ENCODE data around the gene MYO1G.

The MYO1G gene

GRCh38 chr7:44977304-44977958, 1.4 kb downstream of the MYO1G start:
- Histone ChIP-seq H3K27me3 (replicated peaks in 2 of 5; ENCODE audit: control insufficient read depth in 4 of 5, insufficient read depth in 5 of 5, low read length in 4 of 5) (no peaks in the 10 kb centered on the region), H3K4me3 (ENCODE audit: control insufficient read depth in 1 of 7, extremely low read depth in 1 of 7, insufficient read depth in 4 of 7, low read depth in 2 of 7, low read length in 6 of 7) (peak overlapping the region; percentile 6 to 91 (median 61)), H3K9me3 (ENCODE audit: control extremely low read depth in 1 of 5, control insufficient read depth in 4 of 5, insufficient read depth in 2 of 5, low read depth in 1 of 5, low read length in 4 of 5) (no peaks in the 10 kb centered on the region), H3K4me1 (ENCODE audit: control extremely low read depth in 1 of 4, control insufficient read depth in 4 of 4, insufficient read depth in 4 of 4, low read length in 3 of 4) (peaks cover 13 to 74% (median 60%) of the 10 kb centered on the region in 4 experiments), H3K27ac (ENCODE audit: insufficient read depth in 1 of 2, low read depth in 1 of 2, low read length in 2 of 2, poor library complexity in 1 of 2, severe bottlenecking in 2 of 2) (peak overlapping the region; percentile 87 to 96), H3K36me3 (ENCODE audit: control insufficient read depth in 4 of 4, insufficient read depth in 4 of 4, low read length in 3 of 4) (peaks cover 7 to 55% (median 33%) of the 10 kb centered on the region in 4 experiments)
- ChIA-PET POLR2A (interaction anchor here (0.6 to 4.5 kb wide), 4 partner anchors 9 to 85 kb away, joined by 3 to 19 read pairs (median 3); partner anchors contain the start of gene CCM2), CTCF (interaction anchor here (1.0 to 15.0 kb wide), 6 partner anchors 13 to 158 kb away, joined by 4 to 204 read pairs (median 6); partner anchors contain the start of genes CCM2 and PURB)
- peak in 2 of 3 donors; percentile 84 to 86 for DNase-seq
- WGBS (ENCODE audit: insufficient coverage): 8% methylated on average over 2 of the region's 8 CpGs

GRCh38 chr7:44976746-44977196, 2.0 kb downstream of the MYO1G start:
- no peak for DNase-seq
- 92% methylated on average over 14 of the region's 17 CpGs for WGBS (ENCODE audit: insufficient coverage)
- Histone ChIP-seq H3K27ac (ENCODE audit: insufficient read depth in 1 of 2, low read depth in 1 of 2, low read length in 2 of 2, poor library complexity in 1 of 2, severe bottlenecking in 2 of 2) (peak overlapping the region; percentile 42 to 96), H3K36me3 (ENCODE audit: control insufficient read depth in 4 of 4, insufficient read depth in 4 of 4, low read length in 3 of 4) (peaks cover 9 to 58% (median 36%) of the 10 kb centered on the region in 4 experiments), H3K4me1 (ENCODE audit: control extremely low read depth in 1 of 4, control insufficient read depth in 4 of 4, insufficient read depth in 4 of 4, low read length in 3 of 4) (peaks cover 13 to 70% (median 59%) of the 10 kb centered on the region in 4 experiments), H3K4me3 (ENCODE audit: control insufficient read depth in 1 of 7, extremely low read depth in 1 of 7, insufficient read depth in 4 of 7, low read depth in 2 of 7, low read length in 6 of 7) (peak overlapping the region in 4 of 7 experiments; percentile 5 to 91 (median 69)), H3K9me3 (ENCODE audit: control extremely low read depth in 1 of 5, control insufficient read depth in 4 of 5, insufficient read depth in 2 of 5, low read depth in 1 of 5, low read length in 4 of 5) (no peaks in the 10 kb centered on the region), H3K27me3 (replicated peaks in 2 of 5; ENCODE audit: control insufficient read depth in 4 of 5, insufficient read depth in 5 of 5, low read length in 4 of 5) (no peaks in the 10 kb centered on the region)
- CTCF ChIA-PET: interaction anchor here (1.1 to 15.0 kb wide), 5 partner anchors 13 to 158 kb away, joined by 4 to 204 read pairs (median 138); partner anchors contain the start of gene CCM2
- POLR2A ChIA-PET: interaction anchor here (0.9 kb wide), 1 partner anchor 9 kb away, joined by 3 read pairs; no protein-coding TSS in a partner anchor

GRCh38 chr7:44976040-44976745, 2.6 kb downstream of the MYO1G start:
- ChIA-PET CTCF (interaction anchor here (0.7 to 15.0 kb wide), 6 partner anchors 12 to 159 kb away, joined by 3 to 204 read pairs (median 71); partner anchors contain the start of gene CCM2), POLR2A (no interaction called here)
- Histone ChIP-seq H3K4me1 (ENCODE audit: control extremely low read depth in 1 of 4, control insufficient read depth in 4 of 4, insufficient read depth in 4 of 4, low read length in 3 of 4) (peaks cover 13 to 64% (median 53%) of the 10 kb centered on the region in 4 experiments), H3K4me3 (ENCODE audit: control insufficient read depth in 1 of 7, extremely low read depth in 1 of 7, insufficient read depth in 4 of 7, low read depth in 2 of 7, low read length in 6 of 7) (peak overlapping the region in 2 of 7 experiments; percentile 61 to 91), H3K27me3 (replicated peaks in 2 of 5; ENCODE audit: control insufficient read depth in 4 of 5, insufficient read depth in 5 of 5, low read length in 4 of 5) (no peaks in the 10 kb centered on the region), H3K9me3 (ENCODE audit: control extremely low read depth in 1 of 5, control insufficient read depth in 4 of 5, insufficient read depth in 2 of 5, low read depth in 1 of 5, low read length in 4 of 5) (no peaks in the 10 kb centered on the region), H3K36me3 (ENCODE audit: control insufficient read depth in 4 of 4, insufficient read depth in 4 of 4, low read length in 3 of 4) (peaks cover 9 to 59% (median 38%) of the 10 kb centered on the region in 4 experiments), H3K27ac (ENCODE audit: insufficient read depth in 1 of 2, low read depth in 1 of 2, low read length in 2 of 2, poor library complexity in 1 of 2, severe bottlenecking in 2 of 2) (peak overlapping the region in 1 of 2 experiments; percentile 96)
- WGBS (ENCODE audit: insufficient coverage): 100% methylated on average over 6 of the region's 6 CpGs
- no peak for DNase-seq

DNA sequence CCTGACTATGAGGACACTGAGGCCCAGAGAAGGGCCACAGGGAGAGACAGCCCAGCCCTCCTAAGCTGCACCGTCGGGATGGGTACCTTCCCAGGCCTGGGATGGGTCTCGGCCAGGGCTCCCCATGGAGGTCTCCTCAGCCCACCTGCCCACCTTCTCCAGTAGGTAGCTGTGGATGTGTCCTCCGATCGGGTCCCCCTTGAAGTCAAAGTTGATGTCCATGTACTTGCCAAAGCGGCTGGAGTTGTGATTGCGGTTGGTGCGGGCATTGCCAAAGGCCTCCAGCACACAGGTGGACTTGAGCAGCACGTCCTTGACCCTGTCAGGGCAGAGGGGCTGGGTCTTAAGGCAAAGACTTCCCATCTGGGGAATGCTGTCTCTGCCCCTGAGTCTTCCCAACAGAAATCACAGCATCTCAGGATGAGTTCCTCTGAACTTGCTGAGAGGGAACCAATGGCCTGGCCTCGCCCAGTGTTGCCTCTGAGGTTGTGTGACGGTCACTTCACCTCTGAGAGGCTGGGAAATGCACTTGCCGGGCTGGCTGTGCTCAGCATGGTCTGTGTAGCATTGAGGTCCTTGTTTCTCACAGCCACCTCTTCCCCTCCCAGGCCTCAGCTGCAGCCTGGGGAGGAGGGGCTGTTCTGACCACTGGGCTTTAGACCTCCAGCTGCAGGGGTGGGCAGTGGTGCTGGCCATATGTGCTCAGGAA, 3.3 kb downstream of the MYO1G start:
- ChIA-PET CTCF (interaction anchor here (0.7 to 15.0 kb wide), 10 partner anchors 9 to 159 kb away, joined by 3 to 204 read pairs (median 18); partner anchors contain the start of gene CCM2), POLR2A (interaction anchor here (0.6 kb wide), 1 partner anchor 22 kb away, joined by 5 read pairs; no protein-coding TSS in a partner anchor)
- no peak for DNase-seq
- no peaks in the 10 kb centered on the region for H3K27me3 ChIP-seq (replicated peaks in 2 of 5; ENCODE audit: control insufficient read depth in 4 of 5, insufficient read depth in 5 of 5, low read length in 4 of 5)
- no peak overlapping the region for H3K27ac ChIP-seq (ENCODE audit: insufficient read depth in 1 of 2, low read depth in 1 of 2, low read length in 2 of 2, poor library complexity in 1 of 2, severe bottlenecking in 2 of 2)
- peaks cover 11 to 57% (median 46%) of the 10 kb centered on the region in 4 experiments for H3K4me1 ChIP-seq (ENCODE audit: control extremely low read depth in 1 of 4, control insufficient read depth in 4 of 4, insufficient read depth in 4 of 4, low read length in 3 of 4)
- 98% methylated on average over 9 of the region's 12 CpGs for WGBS (ENCODE audit: insufficient coverage)
- peaks cover 9 to 67% (median 40%) of the 10 kb centered on the region in 4 experiments for H3K36me3 ChIP-seq (ENCODE audit: control insufficient read depth in 4 of 4, insufficient read depth in 4 of 4, low read length in 3 of 4)
- no peak overlapping the region for H3K4me3 ChIP-seq (ENCODE audit: control insufficient read depth in 1 of 7, extremely low read depth in 1 of 7, insufficient read depth in 4 of 7, low read depth in 2 of 7, low read length in 6 of 7)
- no peaks in the 10 kb centered on the region for H3K9me3 ChIP-seq (ENCODE audit: control extremely low read depth in 1 of 5, control insufficient read depth in 4 of 5, insufficient read depth in 2 of 5, low read depth in 1 of 5, low read length in 4 of 5)

GRCh38 chr7:44974549-44974948, 4.3 kb downstream of the MYO1G start:
- Histone ChIP-seq H3K27ac (ENCODE audit: insufficient read depth in 1 of 2, low read depth in 1 of 2, low read length in 2 of 2, poor library complexity in 1 of 2, severe bottlenecking in 2 of 2) (no peak overlapping the region), H3K4me3 (ENCODE audit: control insufficient read depth in 1 of 7, extremely low read depth in 1 of 7, insufficient read depth in 4 of 7, low read depth in 2 of 7, low read length in 6 of 7) (no peak overlapping the region), H3K9me3 (ENCODE audit: control extremely low read depth in 1 of 5, control insufficient read depth in 4 of 5, insufficient read depth in 2 of 5, low read depth in 1 of 5, low read length in 4 of 5) (no peaks in the 10 kb centered on the region), H3K36me3 (ENCODE audit: control insufficient read depth in 4 of 4, insufficient read depth in 4 of 4, low read length in 3 of 4) (peaks cover 9 to 76% (median 45%) of the 10 kb centered on the region in 4 experiments), H3K27me3 (replicated peaks in 2 of 5; ENCODE audit: control insufficient read depth in 4 of 5, insufficient read depth in 5 of 5, low read length in 4 of 5) (no peaks in the 10 kb centered on the region), H3K4me1 (ENCODE audit: control extremely low read depth in 1 of 4, control insufficient read depth in 4 of 4, insufficient read depth in 4 of 4, low read length in 3 of 4) (peaks cover 3 to 47% (median 37%) of the 10 kb centered on the region in 4 experiments)
- ChIA-PET CTCF (interaction anchor here (1.0 to 15.0 kb wide), 21 partner anchors 9 to 407 kb away, joined by 3 to 204 read pairs (median 8); partner anchors contain the start of gene CCM2), POLR2A (interaction anchor here (0.7 to 3.5 kb wide), 4 partner anchors 12 to 137 kb away, joined by 3 to 15 read pairs (median 8); partner anchors contain the start of genes CCM2 and TBRG4)
- DNase-seq: no peak
- 97% methylated on average over 7 of the region's 7 CpGs for WGBS (ENCODE audit: insufficient coverage)
